Uterus (tissue), 2 donors: ENCODE results near the gene PIF1.

ENCODE experiments used
- POLR2A ChIP-seq, 2 donors: fragments of 450-650 bp; IDR thresholded peaks; one replicate each; pipeline ENCODE4 v1.6.1; 2016; ENCODE audit warnings: antibody characterized with exemption in 2 of 2, mild to moderate bottlenecking in 1 of 2, moderate library complexity in 1 of 2
- TF ChIP-seq, protein P1 (sequence below), 4 experiments: fragments of 200-600 bp in 2 of 4; fragments of 450-650 bp in 2 of 4; sonication (generic) in 2 of 4; IDR thresholded peaks; one replicate each; pipeline ENCODE4 v1.5.1; 2016 to 2019; ENCODE audit warnings: antibody characterized with exemption in 4 of 4, mild to moderate bottlenecking in 2 of 4, moderate library complexity in 1 of 4

- TF ChIP-seq, protein P1, sequence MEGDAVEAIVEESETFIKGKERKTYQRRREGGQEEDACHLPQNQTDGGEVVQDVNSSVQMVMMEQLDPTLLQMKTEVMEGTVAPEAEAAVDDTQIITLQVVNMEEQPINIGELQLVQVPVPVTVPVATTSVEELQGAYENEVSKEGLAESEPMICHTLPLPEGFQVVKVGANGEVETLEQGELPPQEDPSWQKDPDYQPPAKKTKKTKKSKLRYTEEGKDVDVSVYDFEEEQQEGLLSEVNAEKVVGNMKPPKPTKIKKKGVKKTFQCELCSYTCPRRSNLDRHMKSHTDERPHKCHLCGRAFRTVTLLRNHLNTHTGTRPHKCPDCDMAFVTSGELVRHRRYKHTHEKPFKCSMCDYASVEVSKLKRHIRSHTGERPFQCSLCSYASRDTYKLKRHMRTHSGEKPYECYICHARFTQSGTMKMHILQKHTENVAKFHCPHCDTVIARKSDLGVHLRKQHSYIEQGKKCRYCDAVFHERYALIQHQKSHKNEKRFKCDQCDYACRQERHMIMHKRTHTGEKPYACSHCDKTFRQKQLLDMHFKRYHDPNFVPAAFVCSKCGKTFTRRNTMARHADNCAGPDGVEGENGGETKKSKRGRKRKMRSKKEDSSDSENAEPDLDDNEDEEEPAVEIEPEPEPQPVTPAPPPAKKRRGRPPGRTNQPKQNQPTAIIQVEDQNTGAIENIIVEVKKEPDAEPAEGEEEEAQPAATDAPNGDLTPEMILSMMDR (IDR thresholded peaks at IDR 0.05): no peak
- TF ChIP-seq POLR2A (IDR thresholded peaks at IDR 0.05): no peak
Observed at GRCh38 chr15:64861331-64861730, 35.9 kb upstream of the PIF1 start.
